PC-3 (cell line): ENCODE measurements around the gene CASS4. TPM values are rescaled to one million over a fixed set of nuclear protein-coding genes. Genes with fewer than 3 reads are reported as not detected.

Experiments used
- ATAC-seq: fragments of 200-7000 bp; cut with Tn5 transposase; 2 replicates; pipeline ENCODE4 v1.9.1; 2020; ENCODE audit warnings: mild to moderate bottlenecking, moderate library complexity
- BruUV-seq: library from RNA; stranded (reverse); fragments of 400-500 nt; replicated peaks from 2 replicates; lab custom pipeline; 2021; lab: Mats Ljungman, UMichigan
- CTCF ChIA-PET: fragments of 300-600 bp; sonication (Branson Sonifier 250); formaldehyde crosslinking; loops from one replicate; lab custom pipeline; 2022; ENCODE audit warnings: antibody characterized with exemption; lab: Charles Lee
- POLR2A ChIA-PET: fragments of 300-600 bp; sonication (Branson Sonifier 250); formaldehyde crosslinking; loops from one replicate; lab custom pipeline; 2022; ENCODE audit warnings: antibody characterized with exemption; ENCODE audit not compliant: unreplicated experiment; lab: Charles Lee
- DNase-seq: peaks from one replicate; pipeline ENCODE4 v3.0.0-alpha.2; 2015
- H2AFZ ChIP-seq: fragments of 300-600 bp; sonication (generic); 2 replicates; pipeline ENCODE4 v1.6.0; 2016; ENCODE audit warnings: antibody characterized with exemption, low read length
- H3F3A ChIP-seq: fragments of 300-600 bp; sonication (generic); one replicate; pipeline ENCODE4 v1.6.0; 2017; ENCODE audit warnings: antibody characterized with exemption, low read length, control low read depth, mild to moderate bottlenecking; ENCODE audit not compliant: unreplicated experiment
- H3K27ac ChIP-seq: fragments of 300-600 bp; sonication (generic); 2 replicates; pipeline ENCODE4 v1.5.1; 2016; ENCODE audit warnings: mild to moderate bottlenecking, low read length
- H3K27me3 ChIP-seq: fragments of 300-600 bp; sonication (generic); 2 replicates; pipeline ENCODE4 v1.6.1; 2016; ENCODE audit warnings: low read length, mixed read lengths
- H3K36me3 ChIP-seq: fragments of 300-600 bp; sonication (generic); 2 replicates; pipeline ENCODE4 v1.6.1; 2016; ENCODE audit warnings: low read depth, mixed run types, low read length, mixed read lengths
- H3K4me1 ChIP-seq: fragments of 300-600 bp; sonication (generic); 2 replicates; pipeline ENCODE4 v1.5.1; 2016; ENCODE audit warnings: low read length; ENCODE audit not compliant: insufficient read depth
- H3K4me2 ChIP-seq: fragments of 300-600 bp; sonication (generic); 2 replicates; pipeline ENCODE4 v1.6.0; 2016; ENCODE audit warnings: low read length
- H3K4me3 ChIP-seq: fragments of 300-600 bp; sonication (generic); 2 replicates; pipeline ENCODE4 v1.5.1; 2016; ENCODE audit warnings: mild to moderate bottlenecking, low read length, mixed read lengths
- H3K79me2 ChIP-seq: fragments of 300-600 bp; sonication (generic); 2 replicates; pipeline ENCODE4 v1.6.1; 2017; ENCODE audit warnings: low read length, mixed read lengths
- H3K9ac ChIP-seq: fragments of 300-600 bp; sonication (generic); 2 replicates; pipeline ENCODE4 v1.6.0; 2016; ENCODE audit warnings: mild to moderate bottlenecking, low read length
- H3K9me2 ChIP-seq: fragments of 300-600 bp; sonication (generic); replicated peaks from 2 replicates; pipeline ENCODE4 v1.6.1; 2016; ENCODE audit warnings: mixed run types, low read length, mixed read lengths
- H3K9me3 ChIP-seq: fragments of 300-600 bp; sonication (generic); 2 replicates; pipeline ENCODE4 v1.6.1; 2016; ENCODE audit warnings: low read length, mixed read lengths
- H4K20me1 ChIP-seq: fragments of 300-600 bp; sonication (generic); 2 replicates; pipeline ENCODE4 v1.6.1; 2016; ENCODE audit warnings: low read length, mixed read lengths
- EZH2 ChIP-seq: fragments of 300-600 bp; sonication (generic); IDR thresholded peaks from one replicate; pipeline ENCODE4 v1.6.1; 2017; ENCODE audit warnings: antibody characterized with exemption, mild to moderate bottlenecking, low read length; ENCODE audit not compliant: unreplicated experiment
- EZH2phosphoT487 ChIP-seq: fragments of 300-600 bp; sonication (generic); IDR thresholded peaks from 2 replicates; pipeline ENCODE4 v1.6.1; 2018; ENCODE audit warnings: mild to moderate bottlenecking, antibody characterized with exemption, low read length, borderline replicate concordance
- intact Hi-C: fragments of 100-400 bp; cut with micrococcal nuclease; formaldehyde crosslinking; loops from 2 replicates; pipeline ENCODE4 v1.9.0; 2023
- total RNA-seq: library from RNA; depleted of rRNA; stranded (reverse); fragments of >200 nt; gene quantifications from 2 replicates; pipeline ENCODE4 v1.2.3, GENCODE V29; 2014
- TF ChIP-seq, protein P1 (sequence below): fragments of 300-600 bp; sonication (generic); conservative IDR thresholded peaks from 2 replicates; pipeline ENCODE4 v1.5.1; 2017; ENCODE audit warnings: antibody characterized with exemption, low read depth, mild to moderate bottlenecking, low read length

CASS4 gene
- total RNA-seq, 1 experiment from 2014 or later, result 0.04 TPM

DNA sequence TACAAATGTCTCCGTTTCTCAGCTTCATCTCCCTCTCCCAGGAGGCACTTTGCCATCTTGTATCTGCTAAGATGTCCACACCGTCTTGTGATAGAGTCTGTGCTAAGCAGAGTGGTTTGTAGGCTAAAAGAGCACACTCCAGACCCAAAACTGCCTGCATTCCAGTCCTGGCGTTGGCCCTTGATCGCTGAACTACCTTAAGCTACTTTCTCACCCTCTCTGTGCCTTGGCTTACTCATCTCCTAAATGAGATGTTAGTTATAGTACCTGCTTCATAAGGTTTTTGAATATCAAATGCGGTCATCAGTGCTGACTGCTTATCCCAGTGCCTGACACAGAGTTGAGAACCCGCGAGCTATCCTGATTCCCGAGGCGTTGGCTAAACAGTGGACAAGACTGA is 14.0 kb downstream of the CASS4 start:
- POLR2A ChIA-PET, result no interaction called here

DNA sequence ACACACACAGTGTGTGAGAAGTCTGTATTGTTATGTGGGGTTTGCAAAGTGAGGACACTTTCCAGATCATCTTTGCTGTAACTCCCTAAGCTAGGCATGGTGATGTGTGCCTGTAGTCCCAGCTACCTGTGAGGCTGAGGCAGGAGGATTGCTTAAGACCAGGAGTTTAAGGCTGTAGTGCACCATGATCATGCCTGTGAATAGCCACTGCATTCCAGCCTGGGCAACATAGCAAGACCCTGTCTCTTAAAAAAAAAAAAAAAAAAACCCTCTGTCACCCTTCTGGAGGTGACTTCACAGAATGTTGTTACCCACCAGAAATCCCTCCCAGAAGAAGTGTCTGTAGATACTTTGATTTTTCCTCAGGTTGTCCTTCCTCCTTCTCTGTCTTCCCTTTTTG is 14.9 kb downstream of the CASS4 start:
- Histone ChIP-seq H3K4me1 (peaks cover 13% of the 10 kb centered on the region), H3F3A (no peaks in the 10 kb centered on the region), H3K79me2 (no peaks in the 10 kb centered on the region), H3K9me3 (no peaks in the 10 kb centered on the region), H3K9me2 (no peaks in the 10 kb centered on the region), H2AFZ (no peak overlapping the region), H3K27ac (no peak overlapping the region), H3K9ac (no peak overlapping the region), H3K4me3 (no peak overlapping the region), H3K4me2 (no peak overlapping the region), H3K27me3 (no peaks in the 10 kb centered on the region), H3K36me3 (no peaks in the 10 kb centered on the region), H4K20me1 (no peaks in the 10 kb centered on the region)
- DNase-seq, result no peak
- intact Hi-C loops, result no loop called here
- no peak for ATAC-seq
- ChIA-PET CTCF (no interaction called here), POLR2A (no interaction called here)
- TF ChIP-seq, protein P1, sequence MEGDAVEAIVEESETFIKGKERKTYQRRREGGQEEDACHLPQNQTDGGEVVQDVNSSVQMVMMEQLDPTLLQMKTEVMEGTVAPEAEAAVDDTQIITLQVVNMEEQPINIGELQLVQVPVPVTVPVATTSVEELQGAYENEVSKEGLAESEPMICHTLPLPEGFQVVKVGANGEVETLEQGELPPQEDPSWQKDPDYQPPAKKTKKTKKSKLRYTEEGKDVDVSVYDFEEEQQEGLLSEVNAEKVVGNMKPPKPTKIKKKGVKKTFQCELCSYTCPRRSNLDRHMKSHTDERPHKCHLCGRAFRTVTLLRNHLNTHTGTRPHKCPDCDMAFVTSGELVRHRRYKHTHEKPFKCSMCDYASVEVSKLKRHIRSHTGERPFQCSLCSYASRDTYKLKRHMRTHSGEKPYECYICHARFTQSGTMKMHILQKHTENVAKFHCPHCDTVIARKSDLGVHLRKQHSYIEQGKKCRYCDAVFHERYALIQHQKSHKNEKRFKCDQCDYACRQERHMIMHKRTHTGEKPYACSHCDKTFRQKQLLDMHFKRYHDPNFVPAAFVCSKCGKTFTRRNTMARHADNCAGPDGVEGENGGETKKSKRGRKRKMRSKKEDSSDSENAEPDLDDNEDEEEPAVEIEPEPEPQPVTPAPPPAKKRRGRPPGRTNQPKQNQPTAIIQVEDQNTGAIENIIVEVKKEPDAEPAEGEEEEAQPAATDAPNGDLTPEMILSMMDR, result no peak
- no peak for TF ChIP-seq EZH2
- TF ChIP-seq EZH2phosphoT487, result no peak
- no TSS peak for BruUV-seq

More for the DNA sequence above, 14.0 kb downstream of the CASS4 start:
- CTCF ChIA-PET, result no interaction called here
- ATAC-seq (no peak), DNase-seq (no peak)
- H3K4me2 ChIP-seq, result no peak overlapping the region
- no peaks in the 10 kb centered on the region for H3K79me2 ChIP-seq
- H4K20me1 ChIP-seq, result no peaks in the 10 kb centered on the region
- no TSS peak for BruUV-seq
- TF ChIP-seq EZH2 (no peak), EZH2phosphoT487 (no peak)
- TF ChIP-seq, protein P1, result no peak
- H3K27ac ChIP-seq, result no peak overlapping the region
- H3K9ac ChIP-seq, result no peak overlapping the region
- no peaks in the 10 kb centered on the region for H3F3A ChIP-seq
- H2AFZ ChIP-seq, result no peak overlapping the region
- no peaks in the 10 kb centered on the region for H3K9me2 ChIP-seq
- intact Hi-C loops, result no loop called here
- H3K36me3 ChIP-seq, result no peaks in the 10 kb centered on the region
- no peak overlapping the region for H3K4me3 ChIP-seq
- no peaks in the 10 kb centered on the region for H3K27me3 ChIP-seq
- no peaks in the 10 kb centered on the region for H3K9me3 ChIP-seq
- peaks cover 18% of the 10 kb centered on the region for H3K4me1 ChIP-seq

DNA sequence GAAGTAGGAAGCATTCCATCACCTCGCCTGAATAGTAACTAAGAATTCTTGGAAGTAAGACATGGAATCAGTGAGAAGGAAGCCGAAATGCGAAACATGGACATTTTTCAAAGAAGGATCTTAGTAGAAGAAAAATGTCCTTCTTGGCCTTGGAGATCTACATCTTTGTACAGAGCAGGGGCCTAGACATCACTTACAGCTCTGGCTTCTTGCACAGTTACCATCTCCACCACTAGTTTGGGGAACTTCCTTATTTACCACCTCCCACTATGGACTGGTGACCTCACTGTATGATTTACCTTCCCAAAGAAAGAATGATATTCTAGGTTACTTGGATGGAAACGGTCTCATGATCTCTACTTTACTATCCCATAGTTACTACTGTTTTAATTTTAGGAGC is 15.7 kb downstream of the CASS4 start:
- no TSS peak for BruUV-seq
- Histone ChIP-seq H3K4me1 (peaks cover 5% of the 10 kb centered on the region), H3K9me2 (no peaks in the 10 kb centered on the region), H3K36me3 (no peaks in the 10 kb centered on the region), H3K27ac (no peak overlapping the region), H3K27me3 (no peaks in the 10 kb centered on the region), H3K9me3 (no peaks in the 10 kb centered on the region), H3K9ac (no peak overlapping the region), H3F3A (no peaks in the 10 kb centered on the region), H3K79me2 (no peaks in the 10 kb centered on the region), H3K4me2 (no peak overlapping the region), H4K20me1 (no peaks in the 10 kb centered on the region), H3K4me3 (no peak overlapping the region), H2AFZ (no peak overlapping the region)
- TF ChIP-seq EZH2phosphoT487 (no peak), EZH2 (no peak)
- TF ChIP-seq, protein P1, result no peak
- CTCF ChIA-PET, result no interaction called here
- DNase-seq, result no peak
- no peak for ATAC-seq
- POLR2A ChIA-PET, result no interaction called here
- intact Hi-C loops, result no loop called here
